A549 treated with Hydrocortisone at 1 μM for 4 hours (cell line): ENCODE results near the gene IGF2BP2. TPM values are rescaled to one million over a fixed set of nuclear protein-coding genes. Genes with fewer than 3 reads are reported as not detected.

Experiments used
- total RNA-seq: library from RNA; stranded (reverse); fragments of 200-300 nt; extraction: Qiagen RNA extraction; gene quantifications from 5 replicates; pipeline ENCODE4 v1.2.3, GENCODE V29; 2022

Gene IGF2BP2
- total RNA-seq, result 10.7 to 14.9 TPM (median 12.9 TPM) in 5 replicates

GRCh38 chr3:185825006-185825638, at the start of gene IGF2BP2:
Gene IGF2BP2, minus strand, starts transcription at chr3:185825042. Its CDS starts 82 bp downstream, at chr3:185824960.

Other genes starting within 250 kb of the IGF2BP2 start
- 17.3 to 31.2 TPM (median 22.2 TPM) in 5 replicates for gene SENP2, start 238.7 kb downstream of the IGF2BP2 start, total RNA-seq
- 160 to 198 TPM (median 169 TPM) in 5 replicates for gene TRA2B, start 113.0 kb upstream of the IGF2BP2 start, total RNA-seq